ENCODE measurements around the gene MRO.

DNA sequence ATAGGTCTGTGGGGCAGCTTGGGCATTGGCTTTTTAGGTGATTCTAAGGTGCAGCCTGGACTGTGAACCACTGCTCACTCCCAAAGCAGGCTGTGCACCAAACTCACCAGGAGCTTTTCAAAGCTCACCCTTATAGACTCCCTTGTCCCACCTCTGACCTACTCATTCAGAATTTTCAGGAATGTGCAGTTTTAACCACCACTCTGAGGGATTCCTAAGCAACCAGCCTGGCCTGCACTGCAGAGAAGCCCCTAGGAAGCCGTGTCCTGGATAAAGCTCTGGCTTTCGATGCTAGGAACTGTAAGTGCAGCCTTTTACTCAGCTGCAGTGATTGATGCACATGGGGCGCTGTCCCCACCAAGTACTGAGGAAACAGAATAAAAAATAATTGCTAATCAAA, 33.0 kb downstream of the MRO start:
- TF ChIP-seq, protein P1, sequence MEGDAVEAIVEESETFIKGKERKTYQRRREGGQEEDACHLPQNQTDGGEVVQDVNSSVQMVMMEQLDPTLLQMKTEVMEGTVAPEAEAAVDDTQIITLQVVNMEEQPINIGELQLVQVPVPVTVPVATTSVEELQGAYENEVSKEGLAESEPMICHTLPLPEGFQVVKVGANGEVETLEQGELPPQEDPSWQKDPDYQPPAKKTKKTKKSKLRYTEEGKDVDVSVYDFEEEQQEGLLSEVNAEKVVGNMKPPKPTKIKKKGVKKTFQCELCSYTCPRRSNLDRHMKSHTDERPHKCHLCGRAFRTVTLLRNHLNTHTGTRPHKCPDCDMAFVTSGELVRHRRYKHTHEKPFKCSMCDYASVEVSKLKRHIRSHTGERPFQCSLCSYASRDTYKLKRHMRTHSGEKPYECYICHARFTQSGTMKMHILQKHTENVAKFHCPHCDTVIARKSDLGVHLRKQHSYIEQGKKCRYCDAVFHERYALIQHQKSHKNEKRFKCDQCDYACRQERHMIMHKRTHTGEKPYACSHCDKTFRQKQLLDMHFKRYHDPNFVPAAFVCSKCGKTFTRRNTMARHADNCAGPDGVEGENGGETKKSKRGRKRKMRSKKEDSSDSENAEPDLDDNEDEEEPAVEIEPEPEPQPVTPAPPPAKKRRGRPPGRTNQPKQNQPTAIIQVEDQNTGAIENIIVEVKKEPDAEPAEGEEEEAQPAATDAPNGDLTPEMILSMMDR (IDR thresholded peaks at IDR 0.05) = no peak
- TF ChIP-seq MYC (IDR thresholded peaks at IDR 0.05; ENCODE audit: borderline replicate concordance, low read length) (no peak), PHF8 (IDR thresholded peaks at IDR 0.05; ENCODE audit: borderline replicate concordance, low read depth) (no peak), RAD21 (conservative IDR thresholded peaks at IDR 0.05 in 1 of 2, IDR thresholded peaks at IDR 0.05 in 1 of 2) (no peak), MAZ (IDR thresholded peaks at IDR 0.05; ENCODE audit: borderline replicate concordance, low read depth, low read length) (no peak), POLR2A (IDR thresholded peaks at IDR 0.05; ENCODE audit: low read length) (no peak), CEBPB (IDR thresholded peaks at IDR 0.05) (no peak), SMC3 (IDR thresholded peaks at IDR 0.05) (no peak), CHD4 (IDR thresholded peaks at IDR 0.05; ENCODE audit: borderline replicate concordance) (no peak), EHMT2 (IDR thresholded peaks at IDR 0.05; ENCODE audit: low read depth) (no peak)
- TF ChIP-seq, protein P2, sequence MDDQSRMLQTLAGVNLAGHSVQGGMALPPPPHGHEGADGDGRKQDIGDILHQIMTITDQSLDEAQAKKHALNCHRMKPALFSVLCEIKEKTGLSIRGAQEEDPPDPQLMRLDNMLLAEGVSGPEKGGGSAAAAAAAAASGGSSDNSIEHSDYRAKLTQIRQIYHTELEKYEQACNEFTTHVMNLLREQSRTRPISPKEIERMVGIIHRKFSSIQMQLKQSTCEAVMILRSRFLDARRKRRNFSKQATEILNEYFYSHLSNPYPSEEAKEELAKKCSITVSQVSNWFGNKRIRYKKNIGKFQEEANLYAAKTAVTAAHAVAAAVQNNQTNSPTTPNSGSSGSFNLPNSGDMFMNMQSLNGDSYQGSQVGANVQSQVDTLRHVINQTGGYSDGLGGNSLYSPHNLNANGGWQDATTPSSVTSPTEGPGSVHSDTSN (IDR thresholded peaks at IDR 0.05) = no peak
- TF ChIP-seq, protein P3, sequence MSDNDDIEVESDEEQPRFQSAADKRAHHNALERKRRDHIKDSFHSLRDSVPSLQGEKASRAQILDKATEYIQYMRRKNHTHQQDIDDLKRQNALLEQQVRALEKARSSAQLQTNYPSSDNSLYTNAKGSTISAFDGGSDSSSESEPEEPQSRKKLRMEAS (IDR thresholded peaks at IDR 0.05) = no peak
- TF ChIP-seq, protein P4, sequence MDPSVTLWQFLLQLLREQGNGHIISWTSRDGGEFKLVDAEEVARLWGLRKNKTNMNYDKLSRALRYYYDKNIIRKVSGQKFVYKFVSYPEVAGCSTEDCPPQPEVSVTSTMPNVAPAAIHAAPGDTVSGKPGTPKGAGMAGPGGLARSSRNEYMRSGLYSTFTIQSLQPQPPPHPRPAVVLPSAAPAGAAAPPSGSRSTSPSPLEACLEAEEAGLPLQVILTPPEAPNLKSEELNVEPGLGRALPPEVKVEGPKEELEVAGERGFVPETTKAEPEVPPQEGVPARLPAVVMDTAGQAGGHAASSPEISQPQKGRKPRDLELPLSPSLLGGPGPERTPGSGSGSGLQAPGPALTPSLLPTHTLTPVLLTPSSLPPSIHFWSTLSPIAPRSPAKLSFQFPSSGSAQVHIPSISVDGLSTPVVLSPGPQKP (IDR thresholded peaks at IDR 0.05; ENCODE audit: low read depth, low read length) = no peak
- TF ChIP-seq, protein P5, sequence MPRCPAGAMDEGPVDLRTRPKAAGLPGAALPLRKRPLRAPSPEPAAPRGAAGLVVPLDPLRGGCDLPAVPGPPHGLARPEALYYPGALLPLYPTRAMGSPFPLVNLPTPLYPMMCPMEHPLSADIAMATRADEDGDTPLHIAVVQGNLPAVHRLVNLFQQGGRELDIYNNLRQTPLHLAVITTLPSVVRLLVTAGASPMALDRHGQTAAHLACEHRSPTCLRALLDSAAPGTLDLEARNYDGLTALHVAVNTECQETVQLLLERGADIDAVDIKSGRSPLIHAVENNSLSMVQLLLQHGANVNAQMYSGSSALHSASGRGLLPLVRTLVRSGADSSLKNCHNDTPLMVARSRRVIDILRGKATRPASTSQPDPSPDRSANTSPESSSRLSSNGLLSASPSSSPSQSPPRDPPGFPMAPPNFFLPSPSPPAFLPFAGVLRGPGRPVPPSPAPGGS (IDR thresholded peaks at IDR 0.05) = no peak

Data from A549 (cell line).